ENCODE data around the gene C19orf44.
"Not testable (repeated sequence)": the region's sequence is repeated elsewhere in the genome, so short reads cannot be mapped to it uniquely, and the experiment has no call there.

C19orf44 gene

GRCh38 chr19:16470541-16470910 is 25.7 kb upstream of the C19orf44 start:
- no peak for DNase-seq

- peak; percentile 48 for DNase-seq
Observed at GRCh38 chr19:16470911-16471811, 25.0 kb upstream of the C19orf44 start.

- not testable (repeated sequence) for DNase-seq
Observed at GRCh38 chr19:16472559-16472899, 23.7 kb upstream of the C19orf44 start.

GRCh38 chr19:16472992-16473391 is 23.2 kb upstream of the C19orf44 start:
- DNase-seq = no peak

GRCh38 chr19:16473875-16474392 is 22.3 kb upstream of the C19orf44 start:
- DNase-seq = no peak

- DNase-seq = no peak
Observed at GRCh38 chr19:16476401-16476800, 19.8 kb upstream of the C19orf44 start.

- DNase-seq = no peak
Observed at GRCh38 chr19:16477311-16477710, 18.9 kb upstream of the C19orf44 start.

- no peak for DNase-seq
Observed at GRCh38 chr19:16482745-16483144, 13.4 kb upstream of the C19orf44 start.

- DNase-seq = not testable (repeated sequence)
Observed at GRCh38 chr19:16486476-16486875, 9.7 kb upstream of the C19orf44 start.

- DNase-seq = no peak
Observed at GRCh38 chr19:16496613-16496983, 404 bp downstream of the C19orf44 start.

- DNase-seq = no peak
Observed at GRCh38 chr19:16497042-16497441, 848 bp downstream of the C19orf44 start.

GRCh38 chr19:16497837-16498236 is 1.6 kb downstream of the C19orf44 start:
- no peak for DNase-seq

- no peak for DNase-seq
Observed at GRCh38 chr19:16504271-16504670, 8.1 kb downstream of the C19orf44 start.

- not testable (repeated sequence) for DNase-seq
Observed at GRCh38 chr19:16506161-16506560, 10.0 kb downstream of the C19orf44 start.

GRCh38 chr19:16506961-16507360 is 10.8 kb downstream of the C19orf44 start:
- no peak for DNase-seq

- no peak for DNase-seq
Observed at GRCh38 chr19:16508546-16508945, 12.4 kb downstream of the C19orf44 start.

GRCh38 chr19:16509141-16510061 is 13.2 kb downstream of the C19orf44 start:
- DNase-seq = no peak

- DNase-seq = not testable (repeated sequence)
Observed at GRCh38 chr19:16512611-16513010, 16.4 kb downstream of the C19orf44 start.

- DNase-seq = no peak
Observed at GRCh38 chr19:16514383-16515019, 18.3 kb downstream of the C19orf44 start.

GRCh38 chr19:16516381-16516780 is 20.2 kb downstream of the C19orf44 start:
- DNase-seq = no peak

- DNase-seq = no peak
Observed at GRCh38 chr19:16516923-16517610, 20.9 kb downstream of the C19orf44 start.

- DNase-seq = no peak
Observed at GRCh38 chr19:16518061-16518460, 21.9 kb downstream of the C19orf44 start.
